ENCODE results near the gene DYRK1A. TPM values are rescaled to one million over a fixed set of nuclear protein-coding genes. Genes with fewer than 3 reads are reported as not detected.

Gene DYRK1A
- polyA plus RNA-seq, 1 donor from 2014 or later, result 94.8 TPM

GRCh38 chr21:37550618-37551330, 184.2 kb downstream of the DYRK1A start:
- H4K20me1 ChIP-seq (ENCODE audit: insufficient read depth), result no peaks in the 10 kb centered on the region
- no peak overlapping the region for H3K4me3 ChIP-seq (ENCODE audit: low read length)
- TF ChIP-seq SMC3 (conservative IDR thresholded peaks at IDR 0.05; ENCODE audit: poor library complexity), result no peak
- no peak overlapping the region for H3K9ac ChIP-seq (ENCODE audit: low read length)
- H3K4me2 ChIP-seq (ENCODE audit: low read length), result no peak overlapping the region
- H3K79me2 ChIP-seq (replicated peaks; ENCODE audit: insufficient read depth, low read length), result no peaks in the 10 kb centered on the region
- no peaks in the 10 kb centered on the region for H3K27me3 ChIP-seq (ENCODE audit: insufficient read depth, low read depth, low read length)
- no peaks in the 10 kb centered on the region for H3K36me3 ChIP-seq (ENCODE audit: insufficient read depth, low read length)
- no peaks in the 10 kb centered on the region for H3F3A ChIP-seq (ENCODE audit: insufficient read depth, low read length, poor library complexity, severe bottlenecking)
- no peaks in the 10 kb centered on the region for H3K9me2 ChIP-seq (ENCODE audit: insufficient read depth, low read length)
- H3K9me3 ChIP-seq (ENCODE audit: low read length), result no peaks in the 10 kb centered on the region
- no peak overlapping the region for H3K27ac ChIP-seq (ENCODE audit: low read length)
- H2AFZ ChIP-seq (ENCODE audit: low read depth, low read length), result no peak overlapping the region

GRCh38 chr21:37551331-37551992, 184.9 kb downstream of the DYRK1A start:
- Histone ChIP-seq H3K36me3 (ENCODE audit: insufficient read depth, low read length) (no peaks in the 10 kb centered on the region), H3K4me3 (ENCODE audit: low read length) (no peak overlapping the region), H3K27ac (ENCODE audit: low read length) (no peak overlapping the region), H3K79me2 (replicated peaks; ENCODE audit: insufficient read depth, low read length) (no peaks in the 10 kb centered on the region), H3K4me2 (ENCODE audit: low read length) (no peak overlapping the region), H3F3A (ENCODE audit: insufficient read depth, low read length, poor library complexity, severe bottlenecking) (no peaks in the 10 kb centered on the region), H3K27me3 (ENCODE audit: insufficient read depth, low read depth, low read length) (no peaks in the 10 kb centered on the region), H4K20me1 (ENCODE audit: insufficient read depth) (no peaks in the 10 kb centered on the region), H2AFZ (ENCODE audit: low read depth, low read length) (no peak overlapping the region), H3K9me3 (ENCODE audit: low read length) (no peaks in the 10 kb centered on the region), H3K9me2 (ENCODE audit: insufficient read depth, low read length) (no peaks in the 10 kb centered on the region), H3K9ac (ENCODE audit: low read length) (no peak overlapping the region)
- TF ChIP-seq RAD21 (conservative IDR thresholded peaks at IDR 0.05) (no peak), CTCF (IDR thresholded peaks at IDR 0.05; ENCODE audit: poor library complexity, severe bottlenecking) (no peak), TAF1 (IDR thresholded peaks at IDR 0.05; ENCODE audit: low read depth) (no peak), POLR2AphosphoS5 (IDR thresholded peaks at IDR 0.05) (no peak), REST (IDR thresholded peaks at IDR 0.05; ENCODE audit: borderline replicate concordance) (no peak), SMC3 (conservative IDR thresholded peaks at IDR 0.05; ENCODE audit: poor library complexity) (no peak), MXI1 (conservative IDR thresholded peaks at IDR 0.05; ENCODE audit: poor library complexity, severe bottlenecking) (no peak), EP300 (conservative IDR thresholded peaks at IDR 0.05; ENCODE audit: poor library complexity, severe bottlenecking) (no peak), EZH2 (IDR thresholded peaks at IDR 0.05; ENCODE audit: borderline replicate concordance, insufficient read depth, low read length, poor library complexity, severe bottlenecking) (no peak)
